ENCODE data around the gene TCF12. TPM values are rescaled to one million over a fixed set of nuclear protein-coding genes. Genes with fewer than 3 reads are reported as not detected.

TCF12 gene
- total and polyA plus RNA-seq, 2 donors (not counting 3 experiments of a cell fraction or from before 2014, with no cell fraction given) = 72.1 to 133 TPM

GRCh38 chr15:57165992-57166391 lies 247.5 kb downstream of the TCF12 start:
- peaks cover 7% of the 10 kb centered on the region for H3K4me1 ChIP-seq (ENCODE audit: control insufficient read depth, extremely low read depth, insufficient read depth, low read length)
- dilution Hi-C loops (cut with MboI; ENCODE audit: extremely low pct_ligation_motif_present, low sequenced_read_pairs) = no loop called here
- H3K36me3 ChIP-seq (ENCODE audit: control insufficient read depth in 2 of 2, extremely low read depth in 1 of 2, insufficient read depth in 2 of 2, low read length in 2 of 2) = peaks cover 0 to 2% of the 10 kb centered on the region in 2 experiments
- H3K4me2 ChIP-seq (ENCODE audit: insufficient read depth, low read length) = no peak overlapping the region
- peak; percentile 42 for DNase-seq (ENCODE audit: low read depth, low spot score)
- peaks cover under 1% of the 10 kb centered on the region for H3K79me2 ChIP-seq (ENCODE audit: control insufficient read depth, insufficient read depth, low read length)
- TF ChIP-seq EZH2 (IDR thresholded peaks at IDR 0.05; ENCODE audit: borderline replicate concordance, low read depth, low read length, severe bottlenecking) (no peak), FOS (IDR thresholded peaks at IDR 0.05; ENCODE audit: borderline replicate concordance, insufficient read depth, low read length) (peak; percentile 74), JUN (IDR thresholded peaks at IDR 0.05; ENCODE audit: borderline replicate concordance, insufficient read depth, insufficient read length, low read depth) (peak; percentile 52)
- no peaks in the 10 kb centered on the region for H4K20me1 ChIP-seq (replicated peaks; ENCODE audit: control insufficient read depth, extremely low read depth, insufficient read depth, low read length)
- FAIRE-seq = peak; percentile 85
- no peak overlapping the region for H3K4me3 ChIP-seq (replicated peaks in 1 of 3; ENCODE audit: insufficient read depth in 1 of 3, low read depth in 1 of 3, low read length in 3 of 3)
- H3K9ac ChIP-seq (replicated peaks; ENCODE audit: extremely low read depth, insufficient read depth, low read length) = no peak overlapping the region
- intact Hi-C loops (cut with micrococcal nuclease) = no loop called here
- no peak overlapping the region for H2AFZ ChIP-seq (ENCODE audit: low read depth, low read length)
- no peaks in the 10 kb centered on the region for H3K9me1 ChIP-seq (replicated peaks; ENCODE audit: control insufficient read depth, extremely low read depth, insufficient read depth, low read length)
- no TSS peak for BruUV-seq (replicated peaks)
- ChIA-PET POLR2A (no interaction called here), CTCF (interaction anchor here (0.7 to 1.6 kb wide), 6 partner anchors 10 to 140 kb away, joined by 3 to 5 read pairs (median 4); no protein-coding TSS in a partner anchor)
- no peak overlapping the region for H3K27ac ChIP-seq (ENCODE audit: insufficient read depth, low read depth, low read length)
- H3K27me3 ChIP-seq (ENCODE audit: control insufficient read depth in 2 of 2, insufficient read depth in 2 of 2, low read length in 2 of 2) = no peaks in the 10 kb centered on the region
- H3K9me3 ChIP-seq (replicated peaks; ENCODE audit: control insufficient read depth, insufficient read depth, low read length) = no peaks in the 10 kb centered on the region

GRCh38 chr15:57167821-57168395 lies 249.5 kb downstream of the TCF12 start:
- Histone ChIP-seq H3K9me1 (replicated peaks; ENCODE audit: control insufficient read depth, extremely low read depth, insufficient read depth, low read length) (no peaks in the 10 kb centered on the region), H3K27ac (ENCODE audit: insufficient read depth, low read depth, low read length) (no peak overlapping the region), H3K27me3 (ENCODE audit: control insufficient read depth in 2 of 2, insufficient read depth in 2 of 2, low read length in 2 of 2) (no peaks in the 10 kb centered on the region), H3K4me2 (ENCODE audit: insufficient read depth, low read length) (no peak overlapping the region), H3K4me3 (replicated peaks in 1 of 3; ENCODE audit: insufficient read depth in 1 of 3, low read depth in 1 of 3, low read length in 3 of 3) (no peak overlapping the region), H3K9ac (replicated peaks; ENCODE audit: extremely low read depth, insufficient read depth, low read length) (no peak overlapping the region), H3K4me1 (ENCODE audit: control insufficient read depth, extremely low read depth, insufficient read depth, low read length) (peaks cover 8% of the 10 kb centered on the region), H3K79me2 (ENCODE audit: control insufficient read depth, insufficient read depth, low read length) (no peaks in the 10 kb centered on the region), H3K9me3 (replicated peaks; ENCODE audit: control insufficient read depth, insufficient read depth, low read length) (no peaks in the 10 kb centered on the region), H2AFZ (ENCODE audit: low read depth, low read length) (no peak overlapping the region), H4K20me1 (replicated peaks; ENCODE audit: control insufficient read depth, extremely low read depth, insufficient read depth, low read length) (no peaks in the 10 kb centered on the region), H3K36me3 (ENCODE audit: control insufficient read depth in 2 of 2, extremely low read depth in 1 of 2, insufficient read depth in 2 of 2, low read length in 2 of 2) (peaks cover 2 to 3% of the 10 kb centered on the region in 2 experiments)
- TF ChIP-seq, protein P1, sequence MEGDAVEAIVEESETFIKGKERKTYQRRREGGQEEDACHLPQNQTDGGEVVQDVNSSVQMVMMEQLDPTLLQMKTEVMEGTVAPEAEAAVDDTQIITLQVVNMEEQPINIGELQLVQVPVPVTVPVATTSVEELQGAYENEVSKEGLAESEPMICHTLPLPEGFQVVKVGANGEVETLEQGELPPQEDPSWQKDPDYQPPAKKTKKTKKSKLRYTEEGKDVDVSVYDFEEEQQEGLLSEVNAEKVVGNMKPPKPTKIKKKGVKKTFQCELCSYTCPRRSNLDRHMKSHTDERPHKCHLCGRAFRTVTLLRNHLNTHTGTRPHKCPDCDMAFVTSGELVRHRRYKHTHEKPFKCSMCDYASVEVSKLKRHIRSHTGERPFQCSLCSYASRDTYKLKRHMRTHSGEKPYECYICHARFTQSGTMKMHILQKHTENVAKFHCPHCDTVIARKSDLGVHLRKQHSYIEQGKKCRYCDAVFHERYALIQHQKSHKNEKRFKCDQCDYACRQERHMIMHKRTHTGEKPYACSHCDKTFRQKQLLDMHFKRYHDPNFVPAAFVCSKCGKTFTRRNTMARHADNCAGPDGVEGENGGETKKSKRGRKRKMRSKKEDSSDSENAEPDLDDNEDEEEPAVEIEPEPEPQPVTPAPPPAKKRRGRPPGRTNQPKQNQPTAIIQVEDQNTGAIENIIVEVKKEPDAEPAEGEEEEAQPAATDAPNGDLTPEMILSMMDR (IDR thresholded peaks at IDR 0.05; ENCODE audit: extremely low read depth in 1 of 2, insufficient read depth in 1 of 2, low read depth in 1 of 2, low read length in 2 of 2) = no peak
- TF ChIP-seq POLR2A (IDR thresholded peaks at IDR 0.05; ENCODE audit: low read depth, low read length) = no peak
- dilution Hi-C loops (cut with MboI; ENCODE audit: extremely low pct_ligation_motif_present, low sequenced_read_pairs) (no loop called here), intact Hi-C loops (cut with micrococcal nuclease) (no loop called here)
- DNase-seq (ENCODE audit: low read depth, low spot score) = no peak
- FAIRE-seq = no peak
- BruUV-seq (replicated peaks) = no TSS peak
- ChIA-PET POLR2A (no interaction called here), CTCF (interaction anchor here (0.9 kb wide), 1 partner anchor 8 kb away, joined by 3 read pairs; no protein-coding TSS in a partner anchor)
